ENCODE measurements around the gene THSD4.

- TF ChIP-seq CTCF (IDR thresholded peaks at IDR 0.05; ENCODE audit: control extremely low read depth in 1 of 3, insufficient read depth in 1 of 3, low read depth in 1 of 3, low read length in 3 of 3) (no peak), CREB1 (IDR thresholded peaks at IDR 0.05) (no peak), EP300 (IDR thresholded peaks at IDR 0.05; ENCODE audit: borderline replicate concordance in 1 of 2, low read depth in 2 of 2, low read length in 2 of 2) (no peak), JUND (IDR thresholded peaks at IDR 0.05; ENCODE audit: low read length) (no peak), EZH2 (IDR thresholded peaks at IDR 0.05; ENCODE audit: low read depth, low read length, severe bottlenecking) (no peak), ATF3 (IDR thresholded peaks at IDR 0.05; ENCODE audit: insufficient read depth, low read depth, low read length) (no peak), BACH1 (IDR thresholded peaks at IDR 0.05; ENCODE audit: low read length) (no peak), CEBPB (IDR thresholded peaks at IDR 0.05; ENCODE audit: low read depth, low read length) (no peak), SP1 (IDR thresholded peaks at IDR 0.05; ENCODE audit: low read depth, low read length) (no peak), POLR2A (IDR thresholded peaks at IDR 0.05; ENCODE audit: control extremely low read depth in 1 of 2, low read depth in 2 of 2, low read length in 2 of 2) (no peak), BRCA1 (IDR thresholded peaks at IDR 0.05; ENCODE audit: low read depth, low read length) (no peak), CBX8 (IDR thresholded peaks at IDR 0.05; ENCODE audit: borderline replicate concordance, low read depth, low read length) (no peak), POLR2AphosphoS5 (IDR thresholded peaks at IDR 0.05; ENCODE audit: low read depth, low read length) (no peak), YY1 (IDR thresholded peaks at IDR 0.05; ENCODE audit: low read depth, low read length) (no peak)
Measured at GRCh38 chr15:71518661-71519060, 403.4 kb downstream of the THSD4 start.

Measured in H1 (cell line).